HEK293 (cell line): Measurements from ENCODE around the gene GCLM.
"Not testable (repeated sequence)": the region's sequence is repeated elsewhere in the genome, so short reads cannot be mapped to it uniquely, and the experiment has no call there.

Experiments
- HOXA7 ChIP-seq: sonication (generic); formaldehyde crosslinking; IDR thresholded peaks from 2 replicates; pipeline ENCODE4 v1.8.1; 2022; ENCODE audit warnings: missing genetic modification reagents, borderline replicate concordance
- ZBTB7A ChIP-seq: fragments of 450-650 bp; formaldehyde crosslinking; IDR thresholded peaks from 2 replicates; pipeline ENCODE4 v1.5.1; 2016; ENCODE audit warnings: low read depth, missing biosample characterization, missing genetic modification characterization
- ZNF112 ChIP-seq: fragments of 450-650 bp; formaldehyde crosslinking; IDR thresholded peaks from 2 replicates; pipeline ENCODE4 v1.5.0; 2017; ENCODE audit warnings: missing biosample characterization, missing genetic modification characterization
- ZNF140 ChIP-seq: fragments of 450-650 bp; formaldehyde crosslinking; IDR thresholded peaks from 2 replicates; pipeline ENCODE4 v1.5.1; 2016; ENCODE audit warnings: missing biosample characterization, missing genetic modification characterization
- ZNF350 ChIP-seq: fragments of 450-650 bp; formaldehyde crosslinking; IDR thresholded peaks from 2 replicates; pipeline ENCODE4 v1.5.0; 2017; ENCODE audit warnings: missing biosample characterization, mild to moderate bottlenecking, missing genetic modification characterization
- ZNF521 ChIP-seq: fragments of 450-650 bp; formaldehyde crosslinking; IDR thresholded peaks from 2 replicates; pipeline ENCODE4 v1.5.1; 2017; ENCODE audit warnings: missing biosample characterization, mild to moderate bottlenecking, missing genetic modification characterization
- ZNF549 ChIP-seq: fragments of 450-650 bp; IDR thresholded peaks from 2 replicates; pipeline ENCODE4 v1.5.1; 2018; ENCODE audit warnings: missing biosample characterization, missing genetic modification characterization, mild to moderate bottlenecking, inconsistent platforms, moderate library complexity
- ZNF629 ChIP-seq: fragments of 450-650 bp; formaldehyde crosslinking; IDR thresholded peaks from 2 replicates; pipeline ENCODE4 v1.5.1; 2017; ENCODE audit warnings: missing biosample characterization, missing genetic modification characterization
- TF ChIP-seq, protein P1 (sequence below): fragments of 450-650 bp; formaldehyde crosslinking; IDR thresholded peaks from 2 replicates; pipeline ENCODE4 v1.5.1; 2016; ENCODE audit warnings: missing biosample characterization, missing genetic modification characterization

DNA sequence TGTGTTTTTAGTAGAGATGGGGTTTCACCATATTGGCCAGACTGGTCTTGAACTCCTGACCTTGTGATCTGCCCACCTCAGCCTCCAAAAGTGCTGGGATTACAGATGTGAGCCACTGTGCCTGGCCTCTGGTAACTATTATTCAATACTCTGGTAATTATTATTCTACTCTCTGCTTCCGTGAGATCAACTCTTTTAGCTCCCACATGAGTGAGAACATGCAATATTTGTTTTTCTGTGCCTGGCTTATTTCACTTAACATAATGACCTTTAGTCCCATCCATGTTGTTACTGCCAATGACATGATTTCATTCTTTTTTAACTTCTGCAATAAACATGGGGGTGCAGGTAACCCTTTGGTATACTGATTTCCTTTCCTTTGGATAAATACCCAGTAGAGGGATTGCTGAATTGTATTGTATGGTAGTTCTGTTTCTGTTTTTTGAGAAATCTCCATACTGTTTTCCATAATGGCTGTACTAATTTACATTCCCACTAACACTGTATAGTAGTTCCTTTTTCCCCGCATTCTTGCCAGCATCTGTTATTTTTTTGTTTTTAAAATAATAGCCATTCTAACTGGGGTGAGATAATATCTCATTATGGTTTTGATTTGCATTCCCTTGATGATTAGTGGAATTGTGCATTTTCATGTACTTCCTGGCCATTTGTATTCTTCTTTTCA lies 37.9 kb upstream of the GCLM start:
- TF ChIP-seq ZNF112 (tag by site-specific recombination); HOXA7 (CRISPR knock-in tag); ZNF629 (tag by site-specific recombination); ZNF521 (tag by site-specific recombination); ZNF549; ZNF350 (tag by site-specific recombination); ZBTB7A (tag by site-specific recombination); ZNF140 (tag by site-specific recombination): not testable (repeated sequence)
- TF ChIP-seq, protein P1, sequence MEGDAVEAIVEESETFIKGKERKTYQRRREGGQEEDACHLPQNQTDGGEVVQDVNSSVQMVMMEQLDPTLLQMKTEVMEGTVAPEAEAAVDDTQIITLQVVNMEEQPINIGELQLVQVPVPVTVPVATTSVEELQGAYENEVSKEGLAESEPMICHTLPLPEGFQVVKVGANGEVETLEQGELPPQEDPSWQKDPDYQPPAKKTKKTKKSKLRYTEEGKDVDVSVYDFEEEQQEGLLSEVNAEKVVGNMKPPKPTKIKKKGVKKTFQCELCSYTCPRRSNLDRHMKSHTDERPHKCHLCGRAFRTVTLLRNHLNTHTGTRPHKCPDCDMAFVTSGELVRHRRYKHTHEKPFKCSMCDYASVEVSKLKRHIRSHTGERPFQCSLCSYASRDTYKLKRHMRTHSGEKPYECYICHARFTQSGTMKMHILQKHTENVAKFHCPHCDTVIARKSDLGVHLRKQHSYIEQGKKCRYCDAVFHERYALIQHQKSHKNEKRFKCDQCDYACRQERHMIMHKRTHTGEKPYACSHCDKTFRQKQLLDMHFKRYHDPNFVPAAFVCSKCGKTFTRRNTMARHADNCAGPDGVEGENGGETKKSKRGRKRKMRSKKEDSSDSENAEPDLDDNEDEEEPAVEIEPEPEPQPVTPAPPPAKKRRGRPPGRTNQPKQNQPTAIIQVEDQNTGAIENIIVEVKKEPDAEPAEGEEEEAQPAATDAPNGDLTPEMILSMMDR (tag by site-specific recombination), result not testable (repeated sequence)
